NCI-H1417 (cell line): ENCODE measurements around the gene NTSR1.
"Not testable (repeated sequence)": the region's sequence is repeated elsewhere in the genome, so short reads cannot be mapped to it uniquely, and the experiment has no call there.

Experiments
- DNase-seq, 3 experiments: peaks; one replicate each; lab custom pipeline; 2025; lab: John Stamatoyannopoulos, UW

NTSR1 gene

DNA sequence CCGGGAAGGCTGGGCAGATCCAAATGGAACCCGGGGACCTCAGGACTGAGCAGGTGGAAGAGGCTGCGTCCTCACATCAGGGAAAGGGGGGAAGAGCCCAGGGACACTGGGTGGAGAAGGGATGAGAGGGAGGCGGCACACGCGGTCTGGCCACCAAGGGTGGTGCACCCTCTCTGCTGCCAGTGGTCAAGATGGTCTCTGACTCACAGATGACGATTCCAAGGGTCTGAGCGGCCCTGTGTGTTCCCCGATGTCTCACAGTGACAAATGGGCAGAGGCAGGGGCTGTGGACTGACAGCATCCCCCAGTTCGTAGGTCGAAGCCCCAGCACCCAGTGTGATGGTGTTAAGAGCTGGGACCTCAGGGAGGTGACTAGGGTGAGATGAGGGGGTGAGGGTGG is 34.3 kb upstream of the NTSR1 start:
- no peak for DNase-seq

DNA sequence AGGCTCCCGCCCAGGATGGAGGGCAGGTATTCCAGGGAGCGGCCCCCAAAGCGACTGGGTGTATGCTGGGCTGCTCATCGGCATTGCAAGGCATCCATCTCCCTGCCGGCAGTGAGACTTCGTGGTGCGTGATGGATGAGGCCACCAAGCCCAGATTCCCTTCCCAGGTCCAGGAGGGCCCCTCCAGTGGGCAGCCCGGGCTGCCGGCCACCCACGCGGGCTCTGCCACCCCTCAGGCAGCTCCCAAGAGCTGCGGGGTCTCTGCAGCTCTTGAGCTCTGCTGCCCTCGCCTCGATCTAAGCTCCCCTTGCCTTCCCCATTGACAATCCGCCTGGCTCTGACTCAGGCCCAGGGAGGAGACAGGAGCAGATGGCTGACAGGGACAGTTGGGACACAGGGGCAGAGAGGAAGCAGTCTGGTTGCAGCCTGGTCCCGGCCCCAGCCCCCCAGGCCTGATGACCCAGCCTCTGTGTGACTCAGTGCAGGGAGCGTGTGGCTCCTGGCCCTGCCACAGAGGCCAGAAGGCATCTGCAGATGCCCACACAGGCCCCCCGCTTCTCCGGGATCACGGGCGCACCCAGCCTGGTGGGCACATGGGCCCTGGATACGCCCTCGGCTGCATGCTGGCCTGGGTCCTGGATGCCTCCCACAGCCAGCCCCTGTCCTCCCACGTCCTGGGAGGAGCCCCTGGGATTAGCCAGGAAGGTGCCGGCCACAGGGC is 33.3 kb upstream of the NTSR1 start:
- DNase-seq, result no peak

DNA sequence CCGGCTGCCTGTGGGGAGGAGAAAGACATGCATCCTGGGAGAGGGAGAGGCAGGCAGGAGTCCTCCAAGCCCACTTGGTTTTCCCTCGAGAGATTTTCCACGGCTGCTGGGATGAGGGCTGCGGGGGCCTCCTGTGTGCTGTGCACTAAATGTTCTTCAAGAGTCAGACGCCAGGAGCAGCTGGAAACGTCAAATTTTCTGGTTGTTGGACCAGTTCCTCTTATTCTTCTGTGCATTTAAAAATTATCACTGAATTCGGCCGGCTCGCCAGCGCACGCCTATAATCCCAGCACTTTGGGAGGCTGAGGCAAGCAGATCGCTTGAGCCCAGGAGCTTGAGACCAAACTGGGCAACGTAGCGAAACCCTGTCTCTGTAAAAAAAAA is 32.8 kb upstream of the NTSR1 start:
- DNase-seq, result no peak

- no peak for DNase-seq
These were observed 31.7 kb upstream of the NTSR1 start for GRCh38 chr20:62676976-62677375.

- DNase-seq, result no peak
These were observed 31.0 kb upstream of the NTSR1 start for GRCh38 chr20:62677678-62678077.

- peak in 1 of 3 experiments; percentile 31 for DNase-seq
These were observed 30.1 kb upstream of the NTSR1 start for GRCh38 chr20:62678553-62678952.

DNA sequence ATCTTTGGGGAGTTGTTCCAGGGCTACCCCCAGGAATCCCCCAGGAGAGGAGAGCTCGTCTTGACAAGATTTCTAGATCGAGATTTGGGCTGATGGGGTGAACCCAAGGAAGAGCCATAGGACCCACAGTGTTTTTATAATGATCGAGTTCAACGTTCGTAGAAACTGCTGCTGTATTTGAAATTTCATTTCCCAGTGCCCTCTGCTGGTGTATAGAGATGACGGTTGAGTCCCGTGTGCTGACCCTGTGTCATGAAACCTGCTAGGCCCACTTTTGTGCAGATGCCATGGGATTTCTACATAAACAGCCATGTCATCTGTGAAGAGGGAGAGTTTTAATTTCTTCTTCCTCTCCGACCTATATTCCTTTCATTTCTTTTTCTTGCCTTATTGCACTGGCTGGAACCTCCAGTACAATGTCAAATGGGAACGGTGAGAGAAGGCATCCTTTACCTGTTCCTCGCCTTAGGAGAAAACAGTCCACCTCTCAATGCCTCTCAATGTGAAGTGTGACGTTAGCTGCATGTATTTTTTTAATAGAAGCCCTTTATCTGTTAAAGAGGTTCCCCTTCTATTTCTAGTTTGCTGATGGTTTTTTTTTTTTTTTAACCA is 28.6 kb upstream of the NTSR1 start:
- no peak for DNase-seq

DNA sequence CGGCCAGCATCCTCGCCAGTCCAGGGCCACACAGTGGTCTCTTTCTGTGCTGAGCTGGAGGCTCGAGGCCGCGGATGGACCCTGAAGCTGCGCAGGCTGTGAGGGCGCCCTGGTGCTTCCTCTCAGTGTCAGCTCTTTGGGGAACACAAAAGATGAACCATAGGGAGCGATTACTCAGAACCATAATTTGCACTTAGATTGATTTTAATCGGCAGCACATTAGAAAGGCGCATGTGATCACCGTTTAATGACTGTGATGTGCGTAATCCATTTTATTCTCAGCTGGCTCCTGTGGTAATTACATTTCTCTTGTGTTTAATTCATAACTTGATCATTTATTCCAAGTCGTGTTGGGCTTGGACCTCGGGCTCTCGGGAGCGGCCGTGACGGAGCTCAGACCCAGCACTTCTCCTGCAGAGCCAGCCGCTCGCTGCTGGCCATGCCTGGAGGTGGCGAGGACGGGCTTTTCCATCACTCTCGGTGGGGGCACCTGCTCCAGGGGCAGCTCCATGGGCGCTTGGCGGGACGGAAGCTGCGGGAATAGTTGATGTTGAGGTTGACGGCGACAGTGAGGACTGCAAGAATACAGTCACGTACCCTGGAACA is 25.6 kb upstream of the NTSR1 start:
- DNase-seq, result peak in 1 of 3 experiments; percentile 15

DNA sequence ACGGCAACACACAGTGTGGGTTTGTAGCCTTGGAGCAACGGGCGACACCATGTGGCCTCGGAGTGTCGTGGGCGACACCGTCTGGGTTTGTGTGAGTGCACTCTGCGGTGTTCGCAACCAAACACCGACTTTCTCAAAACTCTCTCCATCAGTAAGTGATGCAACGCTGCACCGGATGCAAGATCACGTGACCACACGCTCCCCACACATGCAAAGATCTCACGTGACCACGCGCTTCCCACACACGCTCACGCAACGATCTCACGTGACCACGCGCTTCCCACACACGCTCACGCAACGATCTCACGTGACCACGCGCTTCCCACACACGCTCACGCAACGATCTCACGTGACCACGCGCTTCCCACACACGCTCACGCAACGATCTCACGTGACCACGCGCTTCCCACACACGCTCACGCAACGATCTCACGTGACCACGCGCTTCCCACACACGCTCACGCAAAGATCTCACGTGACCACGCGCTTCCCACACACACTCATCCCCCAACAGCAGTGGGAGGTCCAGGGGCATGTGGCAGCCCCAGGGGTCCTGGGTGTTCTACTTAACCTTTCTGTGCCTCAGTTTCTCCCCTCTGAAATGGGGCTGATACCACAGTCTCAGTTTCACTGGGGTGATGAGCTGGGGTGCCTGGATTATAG is 24.8 kb upstream of the NTSR1 start:
- DNase-seq, result not testable (repeated sequence)

GRCh38 chr20:62684981-62685380 is 23.7 kb upstream of the NTSR1 start:
- peak in 2 of 3 experiments; percentile 21 to 41 for DNase-seq

DNA sequence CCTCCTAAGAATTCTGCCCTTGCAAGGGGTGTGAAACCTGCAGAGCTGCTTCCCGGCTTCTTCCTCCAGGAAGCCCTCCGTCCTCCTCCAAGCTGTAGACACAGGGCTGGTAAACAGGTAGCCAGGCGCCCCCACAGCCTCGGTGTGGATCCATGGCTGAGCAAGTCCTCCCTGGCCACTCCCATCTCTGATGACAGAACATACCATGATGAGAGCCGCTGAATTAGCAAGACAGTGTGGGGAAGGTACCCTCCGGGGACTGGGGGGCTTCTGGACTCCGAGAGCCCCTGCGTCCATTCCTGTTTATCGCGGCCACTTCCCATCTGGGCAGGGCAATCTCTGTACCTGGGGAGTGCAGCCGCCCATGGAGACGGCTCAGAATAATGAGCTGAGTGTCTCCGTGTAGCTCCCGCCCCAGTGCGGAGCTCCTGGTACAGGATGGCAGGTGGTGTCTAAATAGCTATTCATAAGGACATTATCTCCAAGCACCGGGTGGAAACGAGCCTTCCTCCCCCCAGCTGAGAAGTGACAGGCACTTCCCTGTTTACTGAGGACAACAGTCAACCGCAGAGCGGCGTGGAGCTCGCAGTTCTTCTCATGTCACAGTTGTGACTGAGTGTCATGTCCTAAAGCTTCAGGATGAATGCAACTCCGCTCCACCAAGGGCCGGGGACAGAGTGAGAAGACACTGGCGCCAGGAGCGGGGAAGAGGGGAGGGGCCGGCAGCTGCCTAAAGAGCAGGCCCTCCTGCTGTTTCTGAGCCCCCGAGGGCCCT is 22.7 kb upstream of the NTSR1 start:
- peak; percentile 91 to 98 (median 94) for DNase-seq

DNA sequence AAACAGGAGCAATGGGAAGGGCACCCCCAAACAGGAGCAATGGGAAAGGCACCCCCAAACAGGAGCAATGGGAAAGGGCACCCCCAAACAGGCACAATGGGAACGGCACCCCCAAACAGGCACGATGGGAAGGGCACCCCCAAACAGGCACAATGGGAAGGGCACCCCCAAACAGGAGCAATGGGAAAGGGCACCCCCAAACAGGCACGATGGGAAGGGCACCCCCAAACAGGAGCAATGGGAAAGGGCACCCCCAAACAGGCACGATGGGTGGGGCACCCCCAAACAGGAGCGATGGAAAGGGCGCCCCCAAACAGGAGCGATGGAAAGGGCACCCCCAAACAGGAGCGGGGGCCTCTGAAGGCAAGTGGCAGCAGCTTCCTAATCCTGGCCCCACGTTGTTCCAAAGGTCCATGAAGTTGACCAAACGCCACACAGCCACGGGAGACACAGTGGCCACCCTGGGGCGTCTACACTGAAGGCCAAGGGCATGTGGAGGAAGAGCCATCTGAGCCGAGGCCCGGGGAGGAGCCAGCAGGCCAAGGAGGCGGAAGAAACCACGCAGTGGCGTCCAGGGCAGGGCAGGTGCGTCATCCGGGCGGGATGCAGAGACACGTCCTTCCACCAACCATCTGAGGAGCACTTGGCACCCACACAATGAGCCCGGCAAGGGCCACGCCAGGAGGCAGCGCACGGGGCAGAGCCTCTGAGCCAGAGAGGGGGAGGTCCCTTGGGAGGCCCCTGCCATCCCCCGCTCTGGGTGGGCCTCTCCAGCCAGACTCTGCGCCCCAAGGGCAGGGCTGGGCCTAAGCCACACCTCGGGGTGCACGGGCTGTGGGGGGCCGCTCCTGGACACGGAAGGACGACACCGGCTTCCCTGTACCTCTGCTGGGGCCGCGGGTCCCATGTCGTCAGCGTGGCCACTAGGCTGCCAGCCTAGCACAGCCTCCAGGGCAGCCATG is 21.5 kb upstream of the NTSR1 start:
- peak in 1 of 3 experiments; percentile 21 for DNase-seq

- DNase-seq, result no peak
These were observed 20.6 kb upstream of the NTSR1 start for GRCh38 chr20:62688083-62688482.

DNA sequence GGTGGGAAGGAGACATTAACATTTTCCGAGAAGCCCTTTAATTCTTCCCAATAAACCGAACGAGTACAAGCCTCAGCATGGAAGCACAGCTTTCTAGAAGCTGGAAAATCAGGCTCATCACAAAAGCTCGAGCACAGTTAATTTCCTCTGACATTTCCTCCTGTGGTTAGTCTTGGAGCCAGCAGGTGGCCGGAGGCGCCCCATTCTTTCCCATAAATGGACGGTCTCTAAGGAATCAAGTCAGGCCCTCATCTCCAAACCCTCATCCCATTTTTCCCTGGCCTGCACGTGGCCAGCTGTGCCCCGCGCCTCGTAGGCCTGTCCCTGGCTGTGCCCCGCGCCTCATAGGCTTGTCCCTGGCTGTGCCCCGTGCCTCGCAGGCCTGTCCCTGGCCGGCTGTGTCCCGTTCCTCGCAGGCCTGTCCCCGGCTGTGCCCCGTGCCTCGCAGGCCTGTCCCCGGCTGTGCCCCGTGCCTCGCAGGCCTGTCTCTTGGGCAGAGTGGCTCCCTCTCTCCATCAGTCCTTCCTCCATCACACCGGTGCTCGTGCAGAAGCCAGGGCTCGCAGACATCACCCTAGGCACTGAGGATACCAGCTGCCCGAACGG is 19.7 kb upstream of the NTSR1 start:
- no peak for DNase-seq

- no peak for DNase-seq
These were observed 18.8 kb upstream of the NTSR1 start for GRCh38 chr20:62689861-62690260.

DNA sequence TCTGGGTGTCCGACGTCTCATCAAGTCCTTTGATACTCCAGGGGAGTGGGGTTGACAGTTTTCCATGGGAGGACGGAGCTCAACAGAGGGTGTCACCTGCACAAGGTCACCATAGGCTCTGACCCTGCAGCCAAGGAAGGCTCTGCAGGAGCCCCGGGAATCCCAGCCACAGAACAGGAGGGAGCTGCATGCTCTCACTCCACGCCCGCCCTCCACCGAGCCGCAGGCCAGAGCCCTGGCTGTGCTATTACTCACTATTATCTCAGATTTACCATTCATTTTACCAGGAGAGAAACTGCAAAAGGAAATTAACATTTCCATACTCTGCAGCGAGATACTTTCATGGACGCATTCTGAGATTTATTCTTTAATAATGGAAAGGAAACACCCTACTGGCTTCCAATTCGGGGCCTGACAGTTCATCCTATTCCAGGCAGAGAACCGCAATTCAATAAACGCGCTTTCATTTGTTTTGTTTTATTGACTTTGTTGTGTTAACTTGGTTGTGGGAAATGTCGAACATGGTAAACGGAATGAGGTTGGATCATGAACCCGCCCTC is 18.3 kb upstream of the NTSR1 start:
- no peak for DNase-seq

DNA sequence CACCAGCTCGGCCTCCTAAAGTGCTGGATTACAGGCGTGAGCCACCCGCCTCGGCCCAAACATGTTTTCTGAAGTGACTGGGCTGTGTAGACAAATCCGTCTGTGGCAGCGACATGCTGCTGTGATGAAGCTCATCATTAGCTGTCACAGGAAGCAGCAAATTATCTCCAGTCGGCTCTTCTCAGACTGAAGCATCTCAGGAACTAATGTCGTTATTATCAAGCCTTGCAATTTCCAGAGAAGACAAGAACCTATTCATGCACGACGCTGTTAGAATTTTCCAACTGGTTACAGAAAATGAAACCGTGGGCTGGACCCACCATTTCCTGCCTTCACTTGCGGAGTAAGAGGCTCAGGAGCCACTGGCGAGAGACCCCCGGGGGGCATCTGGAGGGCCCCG is 17.1 kb upstream of the NTSR1 start:
- peak in 2 of 3 experiments; percentile 32 to 75 for DNase-seq

- DNase-seq, result peak in 2 of 3 experiments; percentile 14 to 49
These were observed 16.5 kb upstream of the NTSR1 start for GRCh38 chr20:62692176-62692575.

DNA sequence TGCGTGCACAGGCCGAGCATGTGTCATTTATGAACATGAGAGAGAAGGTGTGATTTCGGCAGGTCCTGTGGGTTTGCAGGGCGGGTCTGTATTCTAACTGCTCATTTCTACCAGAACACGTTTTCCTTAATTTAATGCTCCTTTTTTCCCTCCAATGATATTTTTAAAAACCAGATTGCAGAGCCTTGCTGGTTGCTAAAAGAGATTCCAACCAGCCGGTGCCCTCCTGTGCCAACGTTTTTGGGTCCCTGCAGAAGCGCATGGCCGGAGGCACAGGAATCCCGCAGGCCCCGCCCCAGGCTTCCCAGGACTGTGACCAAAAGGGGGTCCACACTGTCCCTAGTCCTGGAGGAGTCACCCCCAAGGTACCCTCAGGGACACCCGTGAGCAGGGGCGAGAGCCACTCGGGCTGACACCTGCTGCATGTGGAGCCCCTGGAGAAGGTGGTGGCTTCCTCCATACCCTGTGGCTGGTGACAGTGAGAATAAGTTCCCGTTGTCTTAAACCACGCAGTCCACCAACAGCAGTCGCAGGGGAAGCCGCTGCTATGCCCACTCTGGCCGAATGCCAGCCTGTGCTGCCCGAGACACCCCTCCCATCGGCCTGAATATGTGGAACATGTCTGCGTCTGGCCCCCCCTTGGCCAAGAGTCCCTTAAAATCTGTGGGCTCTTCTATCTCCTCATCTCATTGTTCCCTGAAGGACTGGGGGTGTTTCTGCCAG is 15.7 kb upstream of the NTSR1 start:
- DNase-seq, result no peak
